ENCODE results near the gene COL4A2. TPM values are rescaled to one million over a fixed set of nuclear protein-coding genes. Genes with fewer than 3 reads are reported as not detected.

The COL4A2 gene
- polyA plus RNA-seq, 1 donor (not counting 4 experiments of a cell fraction or from before 2014, with no cell fraction given), result 30.7 TPM

DNA sequence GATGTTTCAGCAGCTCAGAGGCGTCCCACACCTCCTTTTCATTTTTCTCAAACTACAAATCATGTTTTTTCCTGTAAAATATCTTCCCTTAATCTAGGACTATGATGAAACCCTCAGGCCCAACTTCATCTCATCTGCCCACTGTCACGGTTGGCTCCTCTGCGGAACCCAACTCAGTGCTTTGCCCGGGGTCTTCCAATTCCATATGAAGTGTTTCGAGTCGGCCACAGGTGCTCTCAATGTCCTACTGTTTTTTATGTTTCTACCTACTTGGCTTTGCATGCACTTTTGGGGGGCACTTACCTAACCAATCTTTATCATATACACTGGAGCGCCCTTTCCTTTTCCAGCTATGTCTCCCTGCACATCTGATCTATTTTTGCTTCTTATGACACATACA lies 28.2 kb upstream of the COL4A2 start:
- peaks cover 17% of the 10 kb centered on the region for H3K79me2 ChIP-seq (ENCODE audit: control insufficient read depth, insufficient read depth, low read length)
- H3K27ac ChIP-seq (ENCODE audit: control insufficient read depth, insufficient read depth, low read length), result no peak overlapping the region
- no peaks in the 10 kb centered on the region for H3K4me1 ChIP-seq (ENCODE audit: control insufficient read depth, extremely low read depth, insufficient read depth, low read length)
- no peak for TF ChIP-seq EZH2 (IDR thresholded peaks at IDR 0.05; ENCODE audit: low read length)
- no peak for TF ChIP-seq CTCF (optimal IDR thresholded peaks at IDR 0.05 in 1 of 3, IDR thresholded peaks at IDR 0.05 in 1 of 3, conservative IDR thresholded peaks at IDR 0.05 in 1 of 3; ENCODE audit: extremely low read depth in 1 of 3, insufficient read depth in 2 of 3, low read length in 3 of 3)
- no peaks in the 10 kb centered on the region for H4K20me1 ChIP-seq (ENCODE audit: control insufficient read depth, extremely low read depth, insufficient read depth, low read length)
- H3K9me1 ChIP-seq (ENCODE audit: control insufficient read depth, extremely low read depth, insufficient read depth, low read length), result no peaks in the 10 kb centered on the region
- FAIRE-seq (no peak), DNase-seq (ENCODE audit: low read depth, low spot score) (no peak)
- H3K27me3 ChIP-seq (ENCODE audit: control insufficient read depth, extremely low read depth, insufficient read depth, low read length), result no peaks in the 10 kb centered on the region
- no peaks in the 10 kb centered on the region for H3K36me3 ChIP-seq (ENCODE audit: control insufficient read depth in 2 of 2, extremely low read depth in 1 of 2, insufficient read depth in 2 of 2, low read length in 2 of 2)
- no peak overlapping the region for H3K9ac ChIP-seq (ENCODE audit: control insufficient read depth, extremely low read depth, insufficient read depth, low read length)
- no peaks in the 10 kb centered on the region for H3K9me3 ChIP-seq (ENCODE audit: control insufficient read depth, low read depth, low read length)
- no peak overlapping the region for H2AFZ ChIP-seq (ENCODE audit: control insufficient read depth, low read length)
- no peak overlapping the region for H3K4me3 ChIP-seq (ENCODE audit: control insufficient read depth in 2 of 3, extremely low read depth in 1 of 3, insufficient read depth in 2 of 3, low read depth in 1 of 3, low read length in 3 of 3)
- H3K4me2 ChIP-seq (ENCODE audit: control insufficient read depth, extremely low read depth, insufficient read depth, low read depth, low read length), result no peak overlapping the region
- dilution Hi-C loops (cut with MboI; ENCODE audit: extremely low pct_ligation_motif_present, low sequenced_read_pairs), result no loop called here

- no peaks in the 10 kb centered on the region for H3K36me3 ChIP-seq (ENCODE audit: control insufficient read depth in 2 of 2, extremely low read depth in 1 of 2, insufficient read depth in 2 of 2, low read length in 2 of 2)
- DNase-seq (ENCODE audit: low read depth, low spot score) (no peak), FAIRE-seq (no peak)
- dilution Hi-C loops (cut with MboI; ENCODE audit: extremely low pct_ligation_motif_present, low sequenced_read_pairs), result no loop called here
- H3K9me3 ChIP-seq (ENCODE audit: control insufficient read depth, low read depth, low read length), result no peaks in the 10 kb centered on the region
- TF ChIP-seq EZH2 (IDR thresholded peaks at IDR 0.05; ENCODE audit: low read length), result no peak
- no peak for TF ChIP-seq CTCF (optimal IDR thresholded peaks at IDR 0.05 in 1 of 3, IDR thresholded peaks at IDR 0.05 in 1 of 3, conservative IDR thresholded peaks at IDR 0.05 in 1 of 3; ENCODE audit: extremely low read depth in 1 of 3, insufficient read depth in 2 of 3, low read length in 3 of 3)
- H3K4me1 ChIP-seq (ENCODE audit: control insufficient read depth, extremely low read depth, insufficient read depth, low read length), result no peaks in the 10 kb centered on the region
- no peak overlapping the region for H3K9ac ChIP-seq (ENCODE audit: control insufficient read depth, extremely low read depth, insufficient read depth, low read length)
- no peak overlapping the region for H3K4me3 ChIP-seq (ENCODE audit: control insufficient read depth in 2 of 3, extremely low read depth in 1 of 3, insufficient read depth in 2 of 3, low read depth in 1 of 3, low read length in 3 of 3)
- no peak overlapping the region for H3K27ac ChIP-seq (ENCODE audit: control insufficient read depth, insufficient read depth, low read length)
- no peaks in the 10 kb centered on the region for H4K20me1 ChIP-seq (ENCODE audit: control insufficient read depth, extremely low read depth, insufficient read depth, low read length)
- no peak overlapping the region for H2AFZ ChIP-seq (ENCODE audit: control insufficient read depth, low read length)
- peaks cover 13% of the 10 kb centered on the region for H3K79me2 ChIP-seq (ENCODE audit: control insufficient read depth, insufficient read depth, low read length)
- H3K9me1 ChIP-seq (ENCODE audit: control insufficient read depth, extremely low read depth, insufficient read depth, low read length), result no peaks in the 10 kb centered on the region
- no peaks in the 10 kb centered on the region for H3K27me3 ChIP-seq (ENCODE audit: control insufficient read depth, extremely low read depth, insufficient read depth, low read length)
- no peak overlapping the region for H3K4me2 ChIP-seq (ENCODE audit: control insufficient read depth, extremely low read depth, insufficient read depth, low read depth, low read length)
These were observed 27.4 kb upstream of the COL4A2 start for GRCh38 chr13:110279684-110280083.

Measured in keratinocyte (primary cell).